Activated CD8-positive, alpha-beta T cell treated with anti-CD3 and anti-CD28 coated beads, Interleukin-2, amount 10 ng/mL, durations not matched to agents 7 days and 5 days (primary cell): ENCODE results near the gene VSX1. TPM values are rescaled to one million over a fixed set of nuclear protein-coding genes. Genes with fewer than 3 reads are reported as not detected.

Experiments
- ATAC-seq: fragments of 150-1000 bp; cut with Tn5 transposase; one replicate; pipeline ENCODE4 v1.10.0; 2021; ENCODE audit warnings: moderate library complexity
- CTCF ChIA-PET: fragments of 350-600 bp; sonication (Branson Sonifier 250); formaldehyde crosslinking; loops from one replicate; lab custom pipeline; 2021; ENCODE audit warnings: antibody characterized with exemption; lab: Charles Lee
- POLR2A ChIA-PET: fragments of 350-600 bp; sonication (Branson Sonifier 250); formaldehyde crosslinking; loops from one replicate; lab custom pipeline; 2021; ENCODE audit warnings: antibody characterized with exemption; lab: Charles Lee
- DNase-seq: peaks from one replicate; pipeline ENCODE4 v3.0.0-alpha.2; 2020
- H3K27ac Mint-ChIP-seq: one replicate; pipeline ENCODE4 v1.8.0; 2021; ENCODE audit warnings: mild to moderate bottlenecking, mixed read lengths
- H3K27me3 Mint-ChIP-seq: one replicate; pipeline ENCODE4 v1.8.0; 2021; ENCODE audit warnings: low read depth, mixed read lengths
- H3K36me3 Mint-ChIP-seq: one replicate; pipeline ENCODE4 v1.8.0; 2021; ENCODE audit warnings: low read depth, mixed read lengths
- H3K4me1 Mint-ChIP-seq: one replicate; pipeline ENCODE4 v1.8.0; 2021; ENCODE audit warnings: low read depth, mixed read lengths
- H3K4me3 Mint-ChIP-seq: one replicate; pipeline ENCODE4 v1.8.0; 2021; ENCODE audit warnings: mild to moderate bottlenecking, mixed read lengths
- H3K9me3 Mint-ChIP-seq: one replicate; pipeline ENCODE4 v1.8.0; 2022; ENCODE audit warnings: mixed read lengths; ENCODE audit not compliant: insufficient read depth
- total RNA-seq, 2 experiments: library from RNA; stranded (reverse); gene quantifications; one replicate each; pipeline ENCODE4 v1.2.3, GENCODE V29; 2021

VSX1 gene
- total RNA-seq, 2 experiments from 2014 or later, result not detected

DNA sequence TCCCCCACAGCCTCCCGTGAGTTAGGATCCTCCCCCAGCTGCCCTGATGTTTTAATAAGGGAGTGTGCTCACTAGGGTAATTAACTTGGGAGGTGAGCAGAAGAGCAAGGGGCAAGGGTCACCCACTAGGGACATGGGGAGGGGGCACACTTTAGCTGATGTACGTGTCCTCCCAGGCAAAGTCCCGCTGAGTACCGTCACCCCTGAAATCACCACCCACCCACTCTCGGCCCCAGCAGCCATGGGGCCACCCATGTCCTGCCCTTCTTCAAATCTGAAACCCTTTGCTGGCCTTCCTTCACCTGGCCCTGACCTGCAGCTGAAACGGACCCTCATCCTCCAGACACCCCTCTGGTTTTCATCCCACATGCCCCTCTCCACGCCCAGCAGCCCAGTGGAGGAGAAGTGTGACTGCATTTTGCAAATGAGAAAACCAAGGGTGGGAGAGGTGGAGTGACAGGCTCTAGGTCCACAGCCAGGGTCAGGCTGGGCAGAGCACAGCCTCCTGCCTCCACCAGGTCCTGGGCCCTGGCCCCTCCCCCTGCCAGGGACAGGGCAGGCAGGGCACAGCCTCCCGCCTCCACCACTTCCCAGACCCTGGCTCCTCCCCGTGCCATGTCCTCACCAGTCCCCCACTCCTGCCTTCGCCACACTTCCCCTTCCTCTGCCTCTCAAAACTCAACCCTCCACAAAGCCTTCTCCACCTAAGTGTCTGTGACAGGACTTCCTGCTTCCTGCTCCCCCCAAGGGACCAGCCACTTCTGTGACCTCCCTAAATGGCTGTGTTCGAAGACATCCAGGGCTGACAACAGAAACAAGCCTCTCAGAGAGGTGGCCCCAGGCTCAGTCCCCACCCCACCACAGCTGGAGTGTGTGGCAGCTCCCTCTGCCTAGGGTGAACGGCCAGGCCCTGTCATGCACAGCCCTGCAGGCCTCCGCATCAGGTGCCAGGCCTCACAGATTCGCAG is 39.1 kb downstream of the VSX1 start:
- POLR2A ChIA-PET, result interaction anchor here (0.7 to 4.1 kb wide), 2 partner anchors 11 to 15 kb away, joined by 3 to 19 read pairs; partner anchors contain the start of gene ACSS1
- ATAC-seq (peak; percentile 84), DNase-seq (peak; percentile 77)
- CTCF ChIA-PET, result no interaction called here
- H3K4me1 Mint-ChIP-seq, result peaks cover 51% of the 10 kb centered on the region
- H3K27me3 Mint-ChIP-seq, result no peaks in the 10 kb centered on the region
- H3K27ac Mint-ChIP-seq, result peak overlapping the region; percentile 89
- peak overlapping the region; percentile 37 for H3K4me3 Mint-ChIP-seq
- H3K36me3 Mint-ChIP-seq, result peaks cover 8% of the 10 kb centered on the region
- no peaks in the 10 kb centered on the region for H3K9me3 Mint-ChIP-seq

DNA sequence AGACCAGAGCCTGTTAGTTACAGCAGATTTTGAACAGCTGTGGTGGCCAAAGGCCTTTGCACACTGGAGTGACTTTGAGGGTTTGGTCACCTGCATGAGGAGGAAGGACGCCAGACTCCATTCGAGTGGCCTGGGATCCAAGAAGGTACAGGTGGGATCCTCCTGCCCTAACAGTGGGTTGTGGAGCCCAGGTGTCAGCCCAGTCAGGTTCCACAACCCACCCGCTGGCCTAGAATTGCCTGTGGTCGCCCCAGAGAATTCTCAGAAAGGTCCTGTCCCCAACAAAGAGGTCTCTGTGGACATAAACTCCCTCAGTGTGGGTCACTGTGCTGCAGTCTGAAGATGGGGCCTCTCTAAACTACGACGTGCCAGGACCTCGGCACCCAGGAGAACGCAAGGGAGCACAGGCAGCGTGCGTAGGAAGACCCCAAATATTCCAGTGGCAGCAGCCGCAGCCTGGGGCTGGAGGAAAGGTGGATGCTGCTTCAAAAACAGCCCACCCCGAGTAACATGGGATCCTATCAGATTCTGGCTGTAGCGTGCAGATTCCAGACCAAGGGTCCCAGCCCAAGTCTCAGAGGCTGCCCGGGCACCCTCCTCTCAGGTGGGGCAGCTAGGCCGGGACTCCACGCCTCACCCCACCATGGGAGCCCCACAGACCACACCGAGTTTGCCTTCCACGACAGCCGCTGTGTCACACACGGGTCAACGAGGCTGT is 40.0 kb downstream of the VSX1 start:
- no peaks in the 10 kb centered on the region for H3K9me3 Mint-ChIP-seq
- peaks cover 8% of the 10 kb centered on the region for H3K36me3 Mint-ChIP-seq
- H3K27me3 Mint-ChIP-seq, result no peaks in the 10 kb centered on the region
- no peak overlapping the region for H3K4me3 Mint-ChIP-seq
- ChIA-PET POLR2A (interaction anchor here (4.1 kb wide), 1 partner anchor 16 kb away, joined by 19 read pairs; the partner anchor contains the start of gene ACSS1), CTCF (no interaction called here)
- H3K4me1 Mint-ChIP-seq, result peaks cover 60% of the 10 kb centered on the region
- peak overlapping the region; percentile 89 for H3K27ac Mint-ChIP-seq
- ATAC-seq (no peak), DNase-seq (no peak)

DNA sequence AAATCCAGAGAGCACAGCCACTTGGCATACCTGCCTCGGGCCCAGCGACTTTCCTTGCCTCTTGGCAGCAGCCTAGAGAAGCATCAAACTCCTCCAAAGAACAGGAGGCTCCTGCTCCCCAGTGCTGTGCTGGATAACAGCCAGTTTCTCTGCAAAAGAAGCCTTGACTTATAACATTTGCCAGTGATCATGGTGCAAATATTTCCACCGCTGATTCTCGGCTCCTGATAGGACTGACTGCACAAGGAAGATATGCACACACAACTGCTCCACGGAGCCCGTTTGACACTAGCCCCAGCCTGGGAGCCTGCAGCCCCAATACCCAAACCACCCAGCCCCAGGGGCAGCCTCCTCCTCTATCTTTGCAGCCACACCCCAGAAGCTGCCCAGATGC is 41.5 kb downstream of the VSX1 start:
- ChIA-PET CTCF (no interaction called here), POLR2A (no interaction called here)
- Mint-ChIP-seq H3K9me3 (no peaks in the 10 kb centered on the region), H3K36me3 (peaks cover 13% of the 10 kb centered on the region), H3K27me3 (no peaks in the 10 kb centered on the region), H3K4me1 (peaks cover 75% of the 10 kb centered on the region), H3K27ac (peak overlapping the region; percentile 34), H3K4me3 (no peak overlapping the region)
- ATAC-seq, result no peak
- DNase-seq, result no peak

DNA sequence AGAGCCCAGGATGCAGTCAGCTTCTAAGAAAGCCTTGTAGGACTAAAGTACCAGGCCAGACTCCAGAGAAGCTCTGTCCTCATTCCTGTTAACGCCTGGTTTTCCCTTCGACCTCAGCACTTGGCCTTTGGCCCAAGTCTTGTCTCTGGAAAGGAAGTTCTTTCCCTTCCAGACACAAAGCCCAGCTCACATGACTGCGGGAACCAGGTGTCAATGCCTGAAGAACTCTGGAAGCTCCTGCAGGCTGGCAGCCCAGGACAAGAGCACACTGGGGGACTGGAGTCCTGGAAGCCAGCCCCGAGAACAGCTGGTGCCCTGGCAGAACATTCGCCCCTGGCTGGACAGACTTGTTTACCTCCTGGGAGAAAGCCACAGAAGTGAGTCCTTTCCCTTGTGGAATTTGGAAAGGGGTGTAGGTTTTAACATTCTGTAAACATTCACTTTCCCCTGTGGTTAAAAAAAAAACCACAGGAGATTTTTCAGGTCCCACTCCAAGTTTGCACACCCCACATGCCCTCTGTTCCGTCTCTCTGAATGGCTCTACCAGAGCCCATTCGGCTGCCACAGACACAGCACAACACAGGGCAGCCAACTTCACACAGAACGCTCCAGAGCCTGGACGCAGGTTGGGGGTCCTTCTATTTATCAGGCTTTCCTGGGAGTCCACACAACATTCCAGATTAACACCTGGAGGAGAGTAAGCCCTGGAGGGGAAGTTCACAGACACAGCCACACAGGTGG is 42.1 kb downstream of the VSX1 start:
- Mint-ChIP-seq H3K4me1 (peaks cover 75% of the 10 kb centered on the region), H3K27me3 (no peaks in the 10 kb centered on the region), H3K9me3 (no peaks in the 10 kb centered on the region), H3K27ac (peak overlapping the region; percentile 55), H3K4me3 (no peak overlapping the region), H3K36me3 (peaks cover 13% of the 10 kb centered on the region)
- ATAC-seq (no peak), DNase-seq (no peak)
- CTCF ChIA-PET, result interaction anchor here (1.2 kb wide), 1 partner anchor 46 kb away, joined by 3 read pairs; no protein-coding TSS in a partner anchor
- POLR2A ChIA-PET, result no interaction called here

DNA sequence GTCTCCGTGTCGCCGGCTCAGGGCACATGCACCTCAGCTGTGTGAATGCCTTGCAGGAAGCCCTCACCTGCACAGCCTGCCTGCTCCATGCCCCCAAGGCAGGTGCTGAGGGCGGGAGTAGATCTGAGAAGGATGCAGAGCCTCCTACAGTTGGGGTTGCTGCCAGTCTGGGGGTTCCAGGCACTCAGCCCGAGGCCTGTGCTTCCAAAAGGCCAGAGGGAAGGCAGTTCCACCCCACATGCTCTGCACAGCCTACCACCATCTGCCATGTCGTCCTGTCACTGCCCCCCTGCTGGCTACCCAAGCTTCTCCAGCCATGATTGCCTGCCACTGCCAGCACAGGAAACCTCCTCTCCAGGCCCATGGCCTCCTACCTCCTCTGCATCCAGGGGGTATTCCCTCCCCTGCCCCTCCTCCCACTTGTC is 43.3 kb downstream of the VSX1 start:
- POLR2A ChIA-PET, result interaction anchor here (1.6 to 4.2 kb wide), 2 partner anchors 10 to 19 kb away, joined by 4 to 31 read pairs; partner anchors contain the start of gene ACSS1
- peaks cover 69% of the 10 kb centered on the region for H3K4me1 Mint-ChIP-seq

DNA sequence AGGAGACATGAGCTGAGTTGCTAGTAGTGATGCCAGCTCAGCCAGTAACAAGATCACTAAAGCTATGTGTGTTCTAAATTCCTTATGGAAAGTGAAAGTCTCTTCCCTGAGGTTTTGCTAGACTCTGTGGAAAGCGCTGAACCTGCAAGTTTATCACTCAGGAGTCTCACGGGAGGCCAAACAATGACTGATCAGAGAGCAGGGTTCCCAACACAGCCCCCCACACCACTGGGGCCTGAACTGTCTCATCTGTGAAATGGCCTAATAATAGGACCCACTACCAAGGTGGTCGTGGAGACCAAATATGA is 43.9 kb downstream of the VSX1 start:
- Mint-ChIP-seq H3K27me3 (no peaks in the 10 kb centered on the region), H3K4me3 (no peak overlapping the region), H3K36me3 (peaks cover 13% of the 10 kb centered on the region), H3K9me3 (no peaks in the 10 kb centered on the region), H3K4me1 (peaks cover 67% of the 10 kb centered on the region), H3K27ac (peak overlapping the region; percentile 86)
- ChIA-PET CTCF (interaction anchor here (1.5 to 2.5 kb wide), 2 partner anchors 27 to 106 kb away, joined by 3 to 17 read pairs; no protein-coding TSS in a partner anchor), POLR2A (interaction anchor here (1.6 to 4.2 kb wide), 2 partner anchors 11 to 20 kb away, joined by 4 to 31 read pairs; partner anchors contain the start of gene ACSS1)
- ATAC-seq (no peak), DNase-seq (no peak)

More for the DNA sequence above, 43.3 kb downstream of the VSX1 start:
- DNase-seq, result no peak
- ATAC-seq, result no peak
- CTCF ChIA-PET, result interaction anchor here (1.2 kb wide), 1 partner anchor 44 kb away, joined by 3 read pairs; no protein-coding TSS in a partner anchor
- no peaks in the 10 kb centered on the region for H3K27me3 Mint-ChIP-seq
- no peaks in the 10 kb centered on the region for H3K9me3 Mint-ChIP-seq
- H3K36me3 Mint-ChIP-seq, result peaks cover 13% of the 10 kb centered on the region
- H3K27ac Mint-ChIP-seq, result peak overlapping the region; percentile 86
- H3K4me3 Mint-ChIP-seq, result no peak overlapping the region

DNA sequence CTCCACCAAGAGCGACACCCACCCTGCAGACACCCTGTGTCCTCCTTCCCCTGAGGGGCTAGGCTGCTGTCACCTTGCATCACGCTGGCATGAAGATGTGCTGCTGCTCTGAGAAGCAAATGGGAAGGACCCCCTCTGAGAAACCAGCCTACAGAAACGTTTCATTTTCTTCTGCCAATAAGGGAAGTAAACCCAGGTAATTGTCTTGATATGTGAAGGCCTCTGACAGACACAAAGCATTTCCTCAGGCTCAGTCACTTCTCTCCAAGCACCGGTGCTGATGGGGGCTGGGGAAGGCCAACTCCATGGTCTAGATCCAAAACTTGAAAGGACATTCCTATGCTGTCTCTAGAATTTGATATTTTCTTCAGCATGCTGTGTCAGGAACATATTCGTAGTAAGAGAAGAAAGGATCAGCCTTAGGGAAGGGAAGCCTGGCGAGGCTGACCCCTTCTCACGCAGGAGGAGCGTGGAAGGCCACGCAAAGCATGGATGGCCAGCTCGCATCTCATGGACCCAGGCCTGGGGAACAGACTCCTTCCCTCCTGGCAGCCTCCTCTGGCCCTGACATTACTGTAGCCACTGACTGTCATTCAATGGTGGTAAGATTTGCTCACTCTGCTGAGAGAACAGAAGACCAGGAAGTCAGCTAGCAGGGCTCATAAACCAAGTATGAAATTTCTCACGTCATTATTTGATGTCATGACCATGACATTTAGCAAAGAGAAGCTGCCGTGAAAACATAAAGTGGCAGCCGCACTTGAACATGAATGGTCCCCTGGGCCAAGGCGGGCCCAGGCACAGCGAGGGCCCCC is 44.4 kb downstream of the VSX1 start:
- H3K4me3 Mint-ChIP-seq, result peak overlapping the region; percentile 52
- H3K36me3 Mint-ChIP-seq, result peaks cover 11% of the 10 kb centered on the region
- peaks cover 61% of the 10 kb centered on the region for H3K4me1 Mint-ChIP-seq
- CTCF ChIA-PET, result interaction anchor here (1.2 to 2.5 kb wide), 5 partner anchors 18 to 105 kb away, joined by 3 to 17 read pairs (median 7); no protein-coding TSS in a partner anchor
- DNase-seq, result peak; percentile 27
- H3K27me3 Mint-ChIP-seq, result no peaks in the 10 kb centered on the region
- ATAC-seq, result peak; percentile 56
- POLR2A ChIA-PET, result interaction anchor here (1.6 to 4.2 kb wide), 2 partner anchors 11 to 20 kb away, joined by 4 to 31 read pairs; partner anchors contain the start of gene ACSS1
- peak overlapping the region; percentile 86 for H3K27ac Mint-ChIP-seq
- no peaks in the 10 kb centered on the region for H3K9me3 Mint-ChIP-seq

DNA sequence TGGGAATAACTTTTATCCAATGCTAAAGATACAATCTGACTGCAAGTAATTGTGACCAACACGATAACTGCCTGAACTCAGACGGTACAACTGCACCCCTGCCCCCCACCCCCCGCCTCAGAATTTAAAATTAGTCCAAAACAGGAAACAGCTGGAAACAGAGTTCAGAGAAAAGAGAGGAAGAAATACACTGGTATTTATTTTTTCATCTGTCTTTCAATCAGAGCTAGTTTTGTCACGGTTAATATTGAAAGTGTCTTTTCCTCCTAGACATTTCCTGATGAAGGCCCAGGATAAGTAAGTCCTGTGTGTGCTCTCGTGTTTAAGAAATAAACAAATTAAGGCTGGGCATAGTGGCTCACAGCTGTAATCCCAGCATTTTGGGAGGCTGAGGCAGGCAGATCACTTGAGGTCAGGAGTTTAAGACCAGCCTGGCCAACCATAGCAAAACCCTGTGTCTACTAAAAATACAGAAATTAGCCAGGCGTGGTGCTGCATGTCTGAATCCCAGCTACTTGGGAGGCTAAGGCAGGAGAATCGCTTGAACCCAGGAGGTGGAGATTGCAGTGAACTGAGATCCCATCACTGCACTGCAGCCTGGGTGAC is 45.5 kb downstream of the VSX1 start:
- POLR2A ChIA-PET, result interaction anchor here (1.0 to 4.2 kb wide), 2 partner anchors 21 to 44 kb away, joined by 4 to 31 read pairs; partner anchors contain the start of genes ACSS1 and APMAP

DNA sequence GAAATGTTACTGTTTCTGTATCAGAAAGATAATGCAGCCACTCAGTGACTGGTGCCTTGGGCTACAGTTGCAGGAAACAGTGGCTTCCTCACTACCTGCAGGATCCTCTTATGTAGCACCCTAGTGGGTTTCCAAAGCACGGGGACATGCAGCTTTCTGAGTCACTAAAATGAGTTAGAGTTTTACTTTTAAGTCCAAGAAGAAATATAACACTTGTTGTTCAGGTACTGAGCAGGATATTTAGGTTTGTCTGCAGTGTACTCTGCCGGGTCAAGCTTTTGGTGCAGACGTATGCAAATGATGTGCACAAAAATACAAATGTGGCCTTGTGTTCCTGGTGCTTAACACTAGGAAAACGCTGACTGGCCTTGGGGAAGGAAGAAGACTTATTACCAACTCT is 46.0 kb downstream of the VSX1 start:
- ChIA-PET POLR2A (interaction anchor here (1.0 to 4.2 kb wide), 2 partner anchors 22 to 43 kb away, joined by 4 to 31 read pairs; partner anchors contain the start of genes ACSS1 and APMAP), CTCF (interaction anchor here (1.1 to 2.5 kb wide), 4 partner anchors 19 to 41 kb away, joined by 3 to 17 read pairs (median 10); no protein-coding TSS in a partner anchor)
- no peaks in the 10 kb centered on the region for H3K27me3 Mint-ChIP-seq
- no peaks in the 10 kb centered on the region for H3K9me3 Mint-ChIP-seq
- peaks cover 48% of the 10 kb centered on the region for H3K4me1 Mint-ChIP-seq
- H3K36me3 Mint-ChIP-seq, result peaks cover 11% of the 10 kb centered on the region
- H3K4me3 Mint-ChIP-seq, result peak overlapping the region; percentile 52
- ATAC-seq (peak; percentile 80), DNase-seq (peak; percentile 65)
- H3K27ac Mint-ChIP-seq, result peak overlapping the region; percentile 86

More for the DNA sequence above, 45.5 kb downstream of the VSX1 start:
- Mint-ChIP-seq H3K9me3 (no peaks in the 10 kb centered on the region), H3K27me3 (no peaks in the 10 kb centered on the region), H3K27ac (peak overlapping the region; percentile 86), H3K36me3 (peaks cover 11% of the 10 kb centered on the region), H3K4me1 (peaks cover 51% of the 10 kb centered on the region), H3K4me3 (peak overlapping the region; percentile 52)
- CTCF ChIA-PET, result interaction anchor here (1.1 to 2.5 kb wide), 5 partner anchors 19 to 42 kb away, joined by 3 to 17 read pairs (median 7); no protein-coding TSS in a partner anchor
- DNase-seq (no peak), ATAC-seq (no peak)

DNA sequence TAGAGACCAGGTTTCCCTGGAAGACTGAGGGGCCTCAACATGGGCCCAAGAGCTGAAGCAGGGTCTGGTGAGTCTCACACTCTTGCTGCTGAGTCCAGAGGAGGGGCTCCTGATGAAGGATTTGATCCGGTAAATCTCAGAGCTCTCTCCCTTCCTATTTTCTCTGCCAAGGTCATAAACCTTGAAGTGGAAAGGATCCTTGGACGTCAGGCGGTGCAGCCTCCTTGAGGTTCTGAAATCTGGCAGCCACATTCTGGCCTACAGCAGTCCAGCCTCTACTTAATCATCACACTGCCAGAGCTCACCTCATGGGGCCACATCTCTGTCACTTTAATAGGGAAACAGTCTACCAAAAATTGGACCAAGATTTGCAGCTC is 48.0 kb downstream of the VSX1 start:
- DNase-seq, result no peak
- Mint-ChIP-seq H3K9me3 (no peaks in the 10 kb centered on the region), H3K4me1 (peaks cover 42% of the 10 kb centered on the region), H3K27ac (no peak overlapping the region), H3K27me3 (no peaks in the 10 kb centered on the region), H3K36me3 (peaks cover 15% of the 10 kb centered on the region), H3K4me3 (no peak overlapping the region)
- ChIA-PET CTCF (interaction anchor here (0.8 to 3.4 kb wide), 6 partner anchors 20 to 260 kb away, joined by 3 to 17 read pairs (median 4); no protein-coding TSS in a partner anchor), POLR2A (interaction anchor here (1.3 to 1.8 kb wide), 2 partner anchors 10 to 24 kb away, joined by 4 to 5 read pairs; no protein-coding TSS in a partner anchor)
- no peak for ATAC-seq
